BJ (cell line): ENCODE results near the gene SENP3. TPM values are rescaled to one million over a fixed set of nuclear protein-coding genes. Genes with fewer than 3 reads are reported as not detected.

Source experiments
- CTCF ChIA-PET: fragments of 350-600 bp; formaldehyde crosslinking; extraction: SDS; loops from one replicate; lab custom pipeline; 2021; ENCODE audit warnings: antibody characterized with exemption, inconsistent platforms; lab: Yijun Ruan, JAX
- POLR2A ChIA-PET: fragments of 300-600 bp; sonication (Branson Sonifier 250); formaldehyde crosslinking; extraction: SDS; loops from one replicate; lab custom pipeline; 2021; ENCODE audit warnings: antibody characterized with exemption; lab: Charles Lee
- DNase-seq: peaks from one replicate; pipeline ENCODE4 v3.0.0-alpha.2; 2011; ENCODE audit warnings: low read depth
- H3K27me3 ChIP-seq: 2 replicates; pipeline ENCODE4 v1.6.0; 2011; ENCODE audit warnings: low read length; ENCODE audit not compliant: control insufficient read depth, insufficient read depth
- H3K36me3 ChIP-seq: 2 replicates; pipeline ENCODE4 v1.5.1; 2011; ENCODE audit warnings: low read length; ENCODE audit not compliant: control insufficient read depth, insufficient read depth
- H3K4me3 ChIP-seq: 2 replicates; pipeline ENCODE4 v1.5.1; 2011; ENCODE audit warnings: low read depth, mild to moderate bottlenecking, control low read depth, low read length
- polyA plus RNA-seq: library from polyadenylated mRNA; depleted of rRNA; stranded (reverse); fragments of >200 nt; gene quantifications from 2 replicates; pipeline ENCODE4 v1.2.3, GENCODE V29; 2011
- TF ChIP-seq, protein P1 (sequence below): IDR thresholded peaks from 2 replicates; pipeline ENCODE4 v1.5.1; 2011; ENCODE audit warnings: low read depth, mild to moderate bottlenecking, control low read depth, inconsistent platforms, low read length, moderate library complexity; ENCODE audit not compliant: insufficient read depth

The SENP3 gene
- polyA plus RNA-seq, 1 experiment, result 72.2 TPM

GRCh38 chr17:7586673-7587419 lies 25.1 kb downstream of the SENP3 start:
- CTCF ChIA-PET, result interaction anchor here (0.6 to 4.3 kb wide), 8 partner anchors 12 to 541 kb away, joined by 3 to 29 read pairs (median 4); partner anchors contain the start of gene TP53
- no peak for DNase-seq
- TF ChIP-seq, protein P1, sequence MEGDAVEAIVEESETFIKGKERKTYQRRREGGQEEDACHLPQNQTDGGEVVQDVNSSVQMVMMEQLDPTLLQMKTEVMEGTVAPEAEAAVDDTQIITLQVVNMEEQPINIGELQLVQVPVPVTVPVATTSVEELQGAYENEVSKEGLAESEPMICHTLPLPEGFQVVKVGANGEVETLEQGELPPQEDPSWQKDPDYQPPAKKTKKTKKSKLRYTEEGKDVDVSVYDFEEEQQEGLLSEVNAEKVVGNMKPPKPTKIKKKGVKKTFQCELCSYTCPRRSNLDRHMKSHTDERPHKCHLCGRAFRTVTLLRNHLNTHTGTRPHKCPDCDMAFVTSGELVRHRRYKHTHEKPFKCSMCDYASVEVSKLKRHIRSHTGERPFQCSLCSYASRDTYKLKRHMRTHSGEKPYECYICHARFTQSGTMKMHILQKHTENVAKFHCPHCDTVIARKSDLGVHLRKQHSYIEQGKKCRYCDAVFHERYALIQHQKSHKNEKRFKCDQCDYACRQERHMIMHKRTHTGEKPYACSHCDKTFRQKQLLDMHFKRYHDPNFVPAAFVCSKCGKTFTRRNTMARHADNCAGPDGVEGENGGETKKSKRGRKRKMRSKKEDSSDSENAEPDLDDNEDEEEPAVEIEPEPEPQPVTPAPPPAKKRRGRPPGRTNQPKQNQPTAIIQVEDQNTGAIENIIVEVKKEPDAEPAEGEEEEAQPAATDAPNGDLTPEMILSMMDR, result no peak
- H3K27me3 ChIP-seq, result no peaks in the 10 kb centered on the region
- no peak overlapping the region for H3K4me3 ChIP-seq
- POLR2A ChIA-PET, result interaction anchor here (0.6 to 0.8 kb wide), 2 partner anchors 12 to 741 kb away, joined by 6 to 10 read pairs; no protein-coding TSS in a partner anchor
- H3K36me3 ChIP-seq, result peaks cover 11% of the 10 kb centered on the region

GRCh38 chr17:7587420-7588151 lies 25.9 kb downstream of the SENP3 start:
- Histone ChIP-seq H3K4me3 (no peak overlapping the region), H3K27me3 (no peaks in the 10 kb centered on the region), H3K36me3 (peaks cover 13% of the 10 kb centered on the region)
- DNase-seq, result peak; percentile 83
- POLR2A ChIA-PET, result interaction anchor here (0.6 to 0.8 kb wide), 3 partner anchors 13 to 741 kb away, joined by 3 to 10 read pairs (median 6); no protein-coding TSS in a partner anchor
- CTCF ChIA-PET, result interaction anchor here (0.9 to 4.3 kb wide), 7 partner anchors 12 to 542 kb away, joined by 3 to 29 read pairs (median 4); partner anchors contain the start of gene TP53
- TF ChIP-seq, protein P1, result peak; percentile 40

DNA sequence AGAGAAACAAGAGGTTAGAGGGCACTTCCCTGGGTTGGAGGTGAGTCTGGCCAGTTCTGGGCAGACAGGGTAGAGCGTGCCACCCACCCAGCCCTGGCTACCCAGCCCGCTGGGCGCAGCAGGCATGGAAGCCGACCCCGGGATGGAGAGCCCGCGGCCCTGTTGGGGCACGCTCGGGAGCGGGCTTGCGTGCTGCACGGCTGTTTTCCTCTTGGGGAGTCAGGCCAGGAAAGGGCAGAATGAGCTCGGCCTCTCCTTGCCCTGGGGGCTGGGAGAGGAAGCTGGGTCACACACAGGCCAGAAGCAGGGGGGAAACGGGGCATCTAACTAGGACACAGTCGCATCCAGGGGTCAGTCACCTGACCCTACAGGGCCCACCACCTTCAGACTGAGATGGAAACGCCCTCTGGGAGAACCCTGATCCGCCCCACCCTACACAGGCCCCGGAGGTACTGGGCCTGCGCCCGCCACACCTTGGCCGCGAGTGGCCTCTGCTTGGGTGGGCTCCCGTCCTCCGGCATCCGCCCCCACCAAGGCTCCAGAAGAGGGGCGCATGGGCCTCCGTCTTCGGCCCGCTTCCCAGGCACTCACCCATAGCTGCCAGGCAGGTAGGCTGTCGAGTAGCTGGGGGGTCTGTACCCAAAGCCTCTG lies 27.0 kb downstream of the SENP3 start:
- POLR2A ChIA-PET, result interaction anchor here (1.1 kb wide), 1 partner anchor 15 kb away, joined by 5 read pairs; no protein-coding TSS in a partner anchor
- Histone ChIP-seq H3K36me3 (peaks cover 16% of the 10 kb centered on the region), H3K4me3 (peak overlapping the region; percentile 22; the same call in 1 of the 2 replicates), H3K27me3 (no peaks in the 10 kb centered on the region)
- CTCF ChIA-PET, result interaction anchor here (0.8 to 4.3 kb wide), 31 partner anchors 9 to 543 kb away, joined by 3 to 29 read pairs (median 6); partner anchors contain the start of genes CD68, FXR2, SENP3 and TNFSF13
- TF ChIP-seq, protein P1, result no peak
- DNase-seq, result no peak

- no peaks in the 10 kb centered on the region for H3K27me3 ChIP-seq
- H3K36me3 ChIP-seq, result peaks cover 20% of the 10 kb centered on the region
- CTCF ChIA-PET, result interaction anchor here (0.8 to 4.3 kb wide), 35 partner anchors 9 to 543 kb away, joined by 3 to 29 read pairs (median 6); partner anchors contain the start of genes CD68, FXR2, SENP3 and TNFSF13
- DNase-seq, result no peak
- POLR2A ChIA-PET, result interaction anchor here (1.1 kb wide), 1 partner anchor 16 kb away, joined by 5 read pairs; no protein-coding TSS in a partner anchor
- H3K4me3 ChIP-seq, result peak overlapping the region; percentile 22; the same call in 1 of the 2 replicates
- TF ChIP-seq, protein P1, result peak; percentile 94
Observed at GRCh38 chr17:7589204-7589868, 27.6 kb downstream of the SENP3 start.
